ENCODE results near the gene RPSA.

Gene RPSA

GRCh38 chr3:39407773-39408492, 1.4 kb downstream of the RPSA start:
- H3K27ac ChIP-seq = peak overlapping the region; percentile 87
- no peak for TF ChIP-seq CTCF (IDR thresholded peaks at IDR 0.05)
- no peak for TF ChIP-seq ZFX (IDR thresholded peaks at IDR 0.05; ENCODE audit: borderline replicate concordance)

GRCh38 chr3:39408493-39409372, 2.2 kb downstream of the RPSA start:
- peak overlapping the region; percentile 87 for H3K27ac ChIP-seq
- no peak for TF ChIP-seq ZFX (IDR thresholded peaks at IDR 0.05; ENCODE audit: borderline replicate concordance)
- no peak for TF ChIP-seq CTCF (IDR thresholded peaks at IDR 0.05)

GRCh38 chr3:39409514-39410136, 3.1 kb downstream of the RPSA start:
- TF ChIP-seq ZFX (IDR thresholded peaks at IDR 0.05; ENCODE audit: borderline replicate concordance) (no peak), CTCF (IDR thresholded peaks at IDR 0.05) (no peak)
- peak overlapping the region; percentile 20; the same call in 1 of the 2 replicates for H3K27ac ChIP-seq

- 0 out of 2 replicates have a peak overlapping the region, but pooled peaks have one; percentile 53 for H3K27ac ChIP-seq
- TF ChIP-seq CTCF (IDR thresholded peaks at IDR 0.05) (no peak), ZFX (IDR thresholded peaks at IDR 0.05; ENCODE audit: borderline replicate concordance) (no peak)
Observed at GRCh38 chr3:39410893-39411292, 4.4 kb downstream of the RPSA start.

- H3K27ac ChIP-seq = peak overlapping the region; percentile 53; the same call in 1 of the 2 replicates
- TF ChIP-seq CTCF (IDR thresholded peaks at IDR 0.05) = no peak
- TF ChIP-seq ZFX (IDR thresholded peaks at IDR 0.05; ENCODE audit: borderline replicate concordance) = no peak
Observed at GRCh38 chr3:39412668-39413260, 6.2 kb downstream of the RPSA start.

- peak overlapping the region; percentile 53 for H3K27ac ChIP-seq
- no peak for TF ChIP-seq ZFX (IDR thresholded peaks at IDR 0.05; ENCODE audit: borderline replicate concordance)
Observed at GRCh38 chr3:39413691-39414420, 7.3 kb downstream of the RPSA start.

Data from 22Rv1 (cell line).